ENCODE measurements around the gene MPPED2. TPM values are rescaled to one million over a fixed set of nuclear protein-coding genes. Genes with fewer than 3 reads are reported as not detected.

MPPED2 gene
- total RNA-seq, 1 experiment from 2014 or later: 4.7 TPM

DNA sequence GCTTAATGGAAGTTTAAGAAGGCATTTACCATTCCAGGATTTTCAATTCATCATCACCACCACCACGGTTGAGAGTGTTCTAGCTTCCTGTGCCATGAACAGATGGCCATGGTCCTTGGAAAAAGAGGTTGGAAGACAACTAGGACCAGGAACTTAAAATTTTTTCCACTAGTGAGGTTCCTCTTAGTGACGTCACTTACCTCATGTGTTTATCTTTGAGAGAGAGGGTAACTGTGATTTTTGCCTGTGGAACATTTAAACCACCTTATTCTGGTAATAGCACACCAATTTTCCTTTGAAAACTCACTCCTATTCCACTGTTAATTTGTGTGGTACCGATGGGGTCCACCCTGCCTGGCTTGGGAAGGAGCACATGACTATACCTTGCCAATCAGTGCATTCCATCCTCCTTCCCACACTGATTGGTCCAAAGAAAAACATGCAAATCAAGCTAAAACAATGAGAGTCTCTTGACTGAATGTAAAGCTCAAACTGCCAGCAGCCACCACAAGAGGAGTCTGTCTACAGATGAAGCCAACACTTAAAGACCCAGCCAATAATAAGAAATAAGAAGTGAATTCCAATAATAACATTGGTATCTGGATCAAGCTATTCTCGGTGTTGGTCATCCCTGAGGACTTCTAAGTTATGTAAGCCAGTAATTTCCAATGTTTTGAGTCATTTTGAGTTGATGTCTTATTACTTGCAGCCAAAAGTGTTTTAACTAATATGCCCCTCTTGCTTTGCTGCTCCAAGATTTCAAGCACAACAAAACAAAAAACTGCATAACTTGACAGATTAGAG lies 111.8 kb downstream of the MPPED2 start:
- no peak overlapping the region for H2BK12ac ChIP-seq (ENCODE audit: insufficient read length, low read depth, low read length)
- H2AFZ ChIP-seq (ENCODE audit: low read length): no peak overlapping the region
- no peak overlapping the region for H3T11ph ChIP-seq (ENCODE audit: low read length)
- H3K23ac ChIP-seq (ENCODE audit: insufficient read length, low read depth, low read length): no peak overlapping the region
- no peak overlapping the region for H4K8ac ChIP-seq (replicated peaks; ENCODE audit: insufficient read length, low read depth, low read length)
- Mint-ChIP-seq H3K4me3 (no peak overlapping the region), H3K27ac (no peak overlapping the region), H3K4me1 (peaks cover 20 to 25% of the 10 kb centered on the region in 2 experiments), H3K27me3 (ENCODE audit: low read depth) (no peaks in the 10 kb centered on the region), H3K9me3 (no peaks in the 10 kb centered on the region), H3K36me3 (ENCODE audit: insufficient read depth in 1 of 3, low read depth in 3 of 3) (peaks cover 0 to 3% (median 2%) of the 10 kb centered on the region in 3 experiments; a peak in 3 of 7 replicates)
- H3K9me3 ChIP-seq (ENCODE audit: control insufficient read depth, low read depth, low read length): no peaks in the 10 kb centered on the region
- H2AK5ac ChIP-seq (ENCODE audit: insufficient read length, low read length): no peak overlapping the region
- H3K79me1 ChIP-seq (ENCODE audit: insufficient read depth, low read depth, low read length, poor library complexity, severe bottlenecking): no peaks in the 10 kb centered on the region
- H3K27me3 ChIP-seq (ENCODE audit: insufficient read depth, low read length): no peaks in the 10 kb centered on the region
- no peak overlapping the region for H3K27ac ChIP-seq (ENCODE audit: insufficient read length, low read depth, low read length)
- H3K4me1 ChIP-seq (ENCODE audit: insufficient read depth, low read length): peaks cover 5% of the 10 kb centered on the region; the same call in 1 of the 2 replicates
- WGBS (ENCODE audit: extremely low coverage, insufficient read length, low lambda C conversion rate): no CpG with 5 or more reads among the region's 4 CpGs
- no peaks in the 10 kb centered on the region for H4K20me1 ChIP-seq (ENCODE audit: control insufficient read depth, insufficient read depth, insufficient read length)
- H2BK20ac ChIP-seq (ENCODE audit: low read depth, low read length, poor library complexity, severe bottlenecking): no peak overlapping the region
- H3K4me2 ChIP-seq (ENCODE audit: insufficient read depth, insufficient read length, low read length): no peak overlapping the region
- no peak overlapping the region for H3K18ac ChIP-seq (ENCODE audit: insufficient read length, low read depth, low read length)
- no peak overlapping the region for H4K91ac ChIP-seq (ENCODE audit: insufficient read length, low read depth, low read length)
- TF ChIP-seq, protein P1, sequence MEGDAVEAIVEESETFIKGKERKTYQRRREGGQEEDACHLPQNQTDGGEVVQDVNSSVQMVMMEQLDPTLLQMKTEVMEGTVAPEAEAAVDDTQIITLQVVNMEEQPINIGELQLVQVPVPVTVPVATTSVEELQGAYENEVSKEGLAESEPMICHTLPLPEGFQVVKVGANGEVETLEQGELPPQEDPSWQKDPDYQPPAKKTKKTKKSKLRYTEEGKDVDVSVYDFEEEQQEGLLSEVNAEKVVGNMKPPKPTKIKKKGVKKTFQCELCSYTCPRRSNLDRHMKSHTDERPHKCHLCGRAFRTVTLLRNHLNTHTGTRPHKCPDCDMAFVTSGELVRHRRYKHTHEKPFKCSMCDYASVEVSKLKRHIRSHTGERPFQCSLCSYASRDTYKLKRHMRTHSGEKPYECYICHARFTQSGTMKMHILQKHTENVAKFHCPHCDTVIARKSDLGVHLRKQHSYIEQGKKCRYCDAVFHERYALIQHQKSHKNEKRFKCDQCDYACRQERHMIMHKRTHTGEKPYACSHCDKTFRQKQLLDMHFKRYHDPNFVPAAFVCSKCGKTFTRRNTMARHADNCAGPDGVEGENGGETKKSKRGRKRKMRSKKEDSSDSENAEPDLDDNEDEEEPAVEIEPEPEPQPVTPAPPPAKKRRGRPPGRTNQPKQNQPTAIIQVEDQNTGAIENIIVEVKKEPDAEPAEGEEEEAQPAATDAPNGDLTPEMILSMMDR (conservative IDR thresholded peaks at IDR 0.05): no peak
- H3K56ac ChIP-seq (ENCODE audit: insufficient read length, low read depth, low read length): no peak overlapping the region
- no peak overlapping the region for H2BK5ac ChIP-seq (ENCODE audit: insufficient read length, low read length)
- H3K4ac ChIP-seq (ENCODE audit: low read depth, low read length): no peak overlapping the region
- H3K23me2 ChIP-seq (ENCODE audit: insufficient read length, low read depth, low read length, poor library complexity, severe bottlenecking): no peaks in the 10 kb centered on the region
- no peaks in the 10 kb centered on the region for H3K79me2 ChIP-seq (ENCODE audit: insufficient read depth, low read length)
- no peak overlapping the region for H2BK120ac ChIP-seq (ENCODE audit: low read depth, low read length, poor library complexity, severe bottlenecking)
- no peak overlapping the region for H3K9ac ChIP-seq (ENCODE audit: extremely low read depth, insufficient read length, low read length)
- H4K5ac ChIP-seq (ENCODE audit: insufficient read length, low read depth, low read length): no peak overlapping the region
- H2BK15ac ChIP-seq (ENCODE audit: low read depth, low read length): no peak overlapping the region
- H3K14ac ChIP-seq (ENCODE audit: insufficient read depth, low read length): no peak overlapping the region
- no peak for DNase-seq

Measured in H9 (cell line).